Spleen (tissue), 3 donors: ENCODE measurements around the gene FBXW5.

Source experiments
- POLR2A ChIP-seq, 3 donors: fragments of 450-650 bp; IDR thresholded peaks; one replicate each; pipeline ENCODE4 v1.5.1; 2017; ENCODE audit warnings: antibody characterized with exemption in 3 of 3, mild to moderate bottlenecking in 1 of 3
- POLR2AphosphoS5 ChIP-seq, 3 donors: sonication (generic); formaldehyde crosslinking; IDR thresholded peaks; one replicate each; pipeline ENCODE4 v1.5.1; 2017; ENCODE audit warnings: antibody characterized with exemption in 3 of 3

GRCh38 chr9:136945333-136946227 lies 1.0 kb upstream of the FBXW5 start:
- TF ChIP-seq POLR2A (IDR thresholded peaks at IDR 0.05) (no peak), POLR2AphosphoS5 (IDR thresholded peaks at IDR 0.05) (no peak)
